B cell (primary cell): ENCODE results near the gene OR2B2. TPM values are rescaled to one million over a fixed set of nuclear protein-coding genes. Genes with fewer than 3 reads are reported as not detected.

Source experiments
- ATAC-seq: fragments of 200-7000 bp; cut with Tn5 transposase; one replicate; pipeline ENCODE4 v1.10.0; 2021; ENCODE audit warnings: low read depth, mild to moderate bottlenecking, moderate number of reproducible peaks, moderate library complexity
- CTCF ChIA-PET: fragments of 350-600 bp; sonication (Branson Sonifier 250); formaldehyde crosslinking; loops from one replicate; lab custom pipeline; 2021; ENCODE audit warnings: antibody characterized with exemption, inconsistent platforms; lab: Charles Lee
- POLR2A ChIA-PET: fragments of 350-600 bp; sonication (Branson Sonifier 250); formaldehyde crosslinking; loops from one replicate; lab custom pipeline; 2021; ENCODE audit warnings: antibody characterized with exemption; lab: Charles Lee
- DNase-seq: peaks from one replicate; pipeline ENCODE4 v3.0.0; 2013
- H2AFZ ChIP-seq: 2 replicates; pipeline ENCODE4 v1.6.1; 2012; ENCODE audit warnings: mild to moderate bottlenecking, low read depth, low read length; ENCODE audit not compliant: insufficient read depth, poor library complexity, severe bottlenecking
- H3K27ac ChIP-seq, 2 donors: 1 replicate in 1 of 2; 2 replicates in 1 of 2; pipeline ENCODE4 v1.5.1; 2012 to 2013; ENCODE audit warnings: low read length in 2 of 2, mild to moderate bottlenecking in 2 of 2, moderate library complexity in 1 of 2
- H3K27me3 ChIP-seq, 4 experiments: fragments of 200-600 bp in 1 of 4; sonication (generic) in 1 of 4; replicated peaks in 1 of 4; 1 replicate in 2 of 4; 2 replicates in 2 of 4; pipeline versions ENCODE4 v1.6.1 to v1.7.0; 2013 to 2016; ENCODE audit warnings: low read length in 3 of 4, mild to moderate bottlenecking in 2 of 4, mixed read lengths in 1 of 4, moderate library complexity in 1 of 4; ENCODE audit not compliant: insufficient read depth in 4 of 4, control insufficient read depth in 3 of 4; ENCODE audit errors: control extremely low read depth in 1 of 4
- H3K36me3 ChIP-seq, 2 experiments: replicated peaks in 1 of 2; 1 replicate in 1 of 2; 2 replicates in 1 of 2; pipeline versions ENCODE4 v1.6.1 to v1.7.1; 2013; ENCODE audit warnings: low read length in 1 of 2; ENCODE audit not compliant: insufficient read depth in 2 of 2, control insufficient read depth in 1 of 2; ENCODE audit errors: control extremely low read depth in 1 of 2, extremely low read depth in 1 of 2
- H3K4me1 ChIP-seq, 2 donors: fragments of 200-600 bp in 1 of 2; sonication (generic) in 1 of 2; 1 replicate in 1 of 2; 2 replicates in 1 of 2; pipeline versions ENCODE4 v1.5.1 to v1.6.1; 2013 to 2017; ENCODE audit warnings: low read length in 2 of 2; ENCODE audit not compliant: control insufficient read depth in 2 of 2, insufficient read depth in 2 of 2
- H3K4me2 ChIP-seq: replicated peaks from 2 replicates; pipeline ENCODE3; 2012; ENCODE audit warnings: mild to moderate bottlenecking, low read depth, low read length; ENCODE audit not compliant: poor library complexity, severe bottlenecking
- H3K4me3 ChIP-seq, 5 experiments: fragments of 200-600 bp in 1 of 5; sonication (generic) in 1 of 5; 1 replicate in 3 of 5; 2 replicates in 2 of 5; pipeline versions ENCODE4 v1.5.1 to v1.7.0; 2011 to 2016; ENCODE audit warnings: low read length in 4 of 5, mild to moderate bottlenecking in 4 of 5, low read depth in 2 of 5, control low read depth in 1 of 5, moderate library complexity in 1 of 5; ENCODE audit not compliant: insufficient read depth in 1 of 5; ENCODE audit errors: control extremely low read depth in 1 of 5, extremely low read depth in 1 of 5
- H3K79me2 ChIP-seq: fragments of 200-600 bp; sonication (generic); one replicate; pipeline ENCODE4 v1.6.0; 2016; ENCODE audit warnings: low read length; ENCODE audit not compliant: control insufficient read depth, insufficient read depth
- H3K9ac ChIP-seq: fragments of 200-600 bp; sonication (generic); 2 replicates; pipeline ENCODE4 v1.6.1; 2017; ENCODE audit warnings: mild to moderate bottlenecking, low read length, moderate library complexity
- H3K9me3 ChIP-seq, 3 donors: one replicate each; pipeline versions ENCODE4 v1.6.1 to v1.7.1; 2013; ENCODE audit warnings: low read length in 2 of 3; ENCODE audit not compliant: control insufficient read depth in 2 of 3, insufficient read depth in 1 of 3; ENCODE audit errors: control extremely low read depth in 1 of 3
- H4K20me1 ChIP-seq: 2 replicates; pipeline ENCODE4 v1.6.0; 2012; ENCODE audit warnings: mild to moderate bottlenecking, low read length; ENCODE audit not compliant: insufficient read depth, control insufficient read depth, poor library complexity, severe bottlenecking
- H3K27ac Mint-ChIP-seq: one replicate; pipeline ENCODE4 v1.8.0; 2021; ENCODE audit warnings: mixed read lengths
- H3K27me3 Mint-ChIP-seq: one replicate; pipeline ENCODE4 v1.8.0; 2021; ENCODE audit warnings: mixed read lengths
- H3K4me1 Mint-ChIP-seq: one replicate; pipeline ENCODE4 v1.8.0; 2021; ENCODE audit warnings: mixed read lengths
- H3K4me3 Mint-ChIP-seq: one replicate; pipeline ENCODE4 v1.8.0; 2021; ENCODE audit warnings: mixed read lengths
- H3K9me3 Mint-ChIP-seq: one replicate; pipeline ENCODE4 v1.8.0; 2022; ENCODE audit warnings: mixed read lengths; ENCODE audit not compliant: insufficient read depth
- EZH2 ChIP-seq: IDR thresholded peaks from 2 replicates; pipeline ENCODE4 v1.6.1; 2012; ENCODE audit warnings: borderline replicate concordance, low read depth, mild to moderate bottlenecking, moderate library complexity, low read length; ENCODE audit not compliant: insufficient read depth, poor library complexity, severe bottlenecking
- WGBS: methylation state at CpG from one replicate; pipeline ENCODE4 v1.1.5; 2013; ENCODE audit warnings: missing lambda C conversion rate; ENCODE audit not compliant: insufficient coverage; 5-methylcytosine and 5-hydroxymethylcytosine counted together
- intact Hi-C: fragments of 100-400 bp; cut with micrococcal nuclease; formaldehyde crosslinking; loops from one replicate; pipeline ENCODE4 v1.10.0; 2022
- polyA plus RNA-seq: library from polyadenylated mRNA; depleted of rRNA; stranded (reverse); fragments of >200 nt; gene quantifications from 2 replicates; pipeline ENCODE4 v1.2.3, GENCODE V29; 2012
- total RNA-seq, 2 donors: library from RNA; stranded (reverse); fragments of 120-200 nt in 1 of 2; gene quantifications; 1 replicate in 1 of 2; 2 replicates in 1 of 2; pipeline versions ENCODE4 v1.2.3 to v1.2.4, GENCODE V29; 2013 to 2022
- TF ChIP-seq, protein P1 (sequence below): fragments of 200-600 bp; IDR thresholded peaks from one replicate; pipeline ENCODE4 v1.8.0; 2022; ENCODE audit warnings: antibody characterized with exemption, mild to moderate bottlenecking

Gene OR2B2
- total and polyA plus RNA-seq, 2 donors (not counting 1 experiment from before 2014, with no cell fraction given) = not detected

- Mint-ChIP-seq H3K4me3 (no peak overlapping the region), H3K27me3 (no peaks in the 10 kb centered on the region), H3K4me1 (peaks cover 38% of the 10 kb centered on the region), H3K9me3 (no peaks in the 10 kb centered on the region), H3K27ac (peak overlapping the region; percentile 37)
- 95% methylated on average over 5 of the region's 6 CpGs for WGBS
- Histone ChIP-seq H3K79me2 (no peaks in the 10 kb centered on the region), H3K36me3 (no peaks in the 10 kb centered on the region), H3K27ac (no peak overlapping the region), H3K4me3 (no peak overlapping the region), H3K4me1 (peaks cover 8 to 29% of the 10 kb centered on the region in 2 donors), H2AFZ (peak overlapping the region; percentile 8), H3K9ac (no peak overlapping the region), H4K20me1 (no peaks in the 10 kb centered on the region), H3K4me2 (no peak overlapping the region), H3K27me3 (no peaks in the 10 kb centered on the region), H3K9me3 (peaks cover 0 to 17% (median 0%) of the 10 kb centered on the region in 3 donors)
- no peak for DNase-seq
- ChIA-PET POLR2A (interaction anchor here (1.4 to 6.1 kb wide), 2 partner anchors 24 to 32 kb away, joined by 3 to 75 read pairs; a partner anchor contains a TSS), CTCF (interaction anchor here (0.6 to 8.6 kb wide), 2 partner anchors 33 to 42 kb away, joined by 3 to 92 read pairs; a partner anchor contains a TSS)
- intact Hi-C loops = no loop called here
- TF ChIP-seq, protein P1, sequence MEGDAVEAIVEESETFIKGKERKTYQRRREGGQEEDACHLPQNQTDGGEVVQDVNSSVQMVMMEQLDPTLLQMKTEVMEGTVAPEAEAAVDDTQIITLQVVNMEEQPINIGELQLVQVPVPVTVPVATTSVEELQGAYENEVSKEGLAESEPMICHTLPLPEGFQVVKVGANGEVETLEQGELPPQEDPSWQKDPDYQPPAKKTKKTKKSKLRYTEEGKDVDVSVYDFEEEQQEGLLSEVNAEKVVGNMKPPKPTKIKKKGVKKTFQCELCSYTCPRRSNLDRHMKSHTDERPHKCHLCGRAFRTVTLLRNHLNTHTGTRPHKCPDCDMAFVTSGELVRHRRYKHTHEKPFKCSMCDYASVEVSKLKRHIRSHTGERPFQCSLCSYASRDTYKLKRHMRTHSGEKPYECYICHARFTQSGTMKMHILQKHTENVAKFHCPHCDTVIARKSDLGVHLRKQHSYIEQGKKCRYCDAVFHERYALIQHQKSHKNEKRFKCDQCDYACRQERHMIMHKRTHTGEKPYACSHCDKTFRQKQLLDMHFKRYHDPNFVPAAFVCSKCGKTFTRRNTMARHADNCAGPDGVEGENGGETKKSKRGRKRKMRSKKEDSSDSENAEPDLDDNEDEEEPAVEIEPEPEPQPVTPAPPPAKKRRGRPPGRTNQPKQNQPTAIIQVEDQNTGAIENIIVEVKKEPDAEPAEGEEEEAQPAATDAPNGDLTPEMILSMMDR = no peak
- TF ChIP-seq EZH2 = no peak
- no peak for ATAC-seq
Observed at GRCh38 chr6:27862396-27863066, 49.7 kb downstream of the OR2B2 start.

- no peak overlapping the region for H3K27ac Mint-ChIP-seq
- POLR2A ChIA-PET = interaction anchor here (1.4 kb wide), 1 partner anchor 24 kb away, joined by 3 read pairs; a partner anchor contains a TSS
- no peaks in the 10 kb centered on the region for H3K79me2 ChIP-seq
- peaks cover 5 to 22% of the 10 kb centered on the region in 2 donors for H3K4me1 ChIP-seq
- H3K4me3 ChIP-seq = no peak overlapping the region
- H3K27ac ChIP-seq = no peak overlapping the region
- CTCF ChIA-PET = interaction anchor here (0.6 to 8.6 kb wide), 2 partner anchors 33 to 41 kb away, joined by 3 to 92 read pairs; a partner anchor contains a TSS
- H2AFZ ChIP-seq = no peak overlapping the region
- no peaks in the 10 kb centered on the region for H3K27me3 ChIP-seq
- H3K9me3 Mint-ChIP-seq = no peaks in the 10 kb centered on the region
- H3K9ac ChIP-seq = no peak overlapping the region
- no peak overlapping the region for H3K4me3 Mint-ChIP-seq
- intact Hi-C loops = no loop called here
- H3K36me3 ChIP-seq = no peaks in the 10 kb centered on the region
- H3K9me3 ChIP-seq = peaks cover 0 to 17% (median 0%) of the 10 kb centered on the region in 3 donors
- no peak overlapping the region for H3K4me2 ChIP-seq
- H3K4me1 Mint-ChIP-seq = peaks cover 31% of the 10 kb centered on the region
- no peak for ATAC-seq
- TF ChIP-seq, protein P1 = no peak
- no peak for TF ChIP-seq EZH2
- DNase-seq = no peak
- no peaks in the 10 kb centered on the region for H3K27me3 Mint-ChIP-seq
- no peaks in the 10 kb centered on the region for H4K20me1 ChIP-seq
Observed at GRCh38 chr6:27861861-27862260, 50.3 kb downstream of the OR2B2 start.
